Measurements from ENCODE around the gene SOX12. TPM values are rescaled to one million over a fixed set of nuclear protein-coding genes. Genes with fewer than 3 reads are reported as not detected.

SOX12 gene
- total RNA-seq, 1 donor from 2014 or later: 12.3 TPM

GRCh38 chr20:364905-365794 lies 39.8 kb downstream of the SOX12 start:
- Histone ChIP-seq H3K9me3 (replicated peaks) (no peaks in the 10 kb centered on the region), H3K27ac (replicated peaks) (no peak overlapping the region), H3K27me3 (ENCODE audit: low read depth) (no peaks in the 10 kb centered on the region), H3K4me1 (peaks cover 8% of the 10 kb centered on the region), H3K36me3 (no peaks in the 10 kb centered on the region), H3K4me3 (no peak overlapping the region)
- no peak for DNase-seq
- intact Hi-C loops (cut with micrococcal nuclease): no loop called here
- no peak for TF ChIP-seq CTCF (IDR thresholded peaks at IDR 0.05; ENCODE audit: borderline replicate concordance)

- peaks cover 12% of the 10 kb centered on the region for H3K4me1 ChIP-seq
- H3K4me3 ChIP-seq: no peak overlapping the region
- no peaks in the 10 kb centered on the region for H3K9me3 ChIP-seq (replicated peaks)
- no peak overlapping the region for H3K27ac ChIP-seq (replicated peaks)
- no peaks in the 10 kb centered on the region for H3K27me3 ChIP-seq (ENCODE audit: low read depth)
- intact Hi-C loops (cut with micrococcal nuclease): no loop called here
- TF ChIP-seq CTCF (IDR thresholded peaks at IDR 0.05; ENCODE audit: borderline replicate concordance): no peak
- DNase-seq: no peak
- no peaks in the 10 kb centered on the region for H3K36me3 ChIP-seq
Measured at GRCh38 chr20:366041-366718, 40.8 kb downstream of the SOX12 start.

- Histone ChIP-seq H3K27ac (replicated peaks) (no peak overlapping the region), H3K36me3 (no peaks in the 10 kb centered on the region), H3K9me3 (replicated peaks) (no peaks in the 10 kb centered on the region), H3K4me1 (peaks cover 19% of the 10 kb centered on the region), H3K4me3 (no peak overlapping the region), H3K27me3 (ENCODE audit: low read depth) (no peaks in the 10 kb centered on the region)
- intact Hi-C loops (cut with micrococcal nuclease): no loop called here
- TF ChIP-seq CTCF (IDR thresholded peaks at IDR 0.05; ENCODE audit: borderline replicate concordance): no peak
- DNase-seq: no peak
Measured at GRCh38 chr20:366719-367485, 41.5 kb downstream of the SOX12 start.

GRCh38 chr20:367486-367887 lies 42.1 kb downstream of the SOX12 start:
- Histone ChIP-seq H3K27ac (replicated peaks) (no peak overlapping the region), H3K9me3 (replicated peaks) (no peaks in the 10 kb centered on the region), H3K27me3 (ENCODE audit: low read depth) (no peaks in the 10 kb centered on the region), H3K4me3 (no peak overlapping the region), H3K36me3 (no peaks in the 10 kb centered on the region), H3K4me1 (peaks cover 19% of the 10 kb centered on the region)
- TF ChIP-seq CTCF (IDR thresholded peaks at IDR 0.05; ENCODE audit: borderline replicate concordance): no peak
- intact Hi-C loops (cut with micrococcal nuclease): no loop called here
- DNase-seq: no peak

- Histone ChIP-seq H3K9me3 (replicated peaks) (no peaks in the 10 kb centered on the region), H3K27ac (replicated peaks) (no peak overlapping the region), H3K4me1 (peaks cover 25% of the 10 kb centered on the region), H3K4me3 (no peak overlapping the region), H3K36me3 (no peaks in the 10 kb centered on the region), H3K27me3 (ENCODE audit: low read depth) (no peaks in the 10 kb centered on the region)
- TF ChIP-seq CTCF (IDR thresholded peaks at IDR 0.05; ENCODE audit: borderline replicate concordance): no peak
- intact Hi-C loops (cut with micrococcal nuclease): no loop called here
- no peak for DNase-seq
Measured at GRCh38 chr20:368915-369314, 43.6 kb downstream of the SOX12 start.
